Measurements from ENCODE around the gene IL23A. TPM values are rescaled to one million over a fixed set of nuclear protein-coding genes. Genes with fewer than 3 reads are reported as not detected.

The IL23A gene
- total and polyA plus RNA-seq, 2 experiments from 2014 or later, result 0.63 TPM; not detected in 1

DNA sequence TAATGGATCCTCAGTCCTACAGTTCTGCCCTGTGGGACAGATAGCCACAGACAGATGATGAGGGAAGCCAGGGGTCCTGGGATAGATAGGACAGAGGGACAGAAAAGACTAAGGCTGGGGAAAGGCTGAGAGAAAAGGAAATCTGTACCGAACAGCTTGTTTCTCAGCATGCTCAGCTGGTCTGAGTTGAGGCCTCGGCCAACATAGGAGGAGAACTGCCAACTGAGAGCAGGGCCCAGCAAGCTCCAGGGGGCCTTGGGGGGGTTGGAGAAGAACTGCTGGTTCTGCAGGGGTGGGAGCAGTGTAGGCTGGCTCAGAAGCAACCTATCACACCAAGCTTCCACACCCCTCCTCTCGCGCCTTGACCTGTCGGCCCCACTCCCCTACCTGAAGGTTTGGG lies 10.1 kb downstream of the IL23A start:
- H3K36me3 ChIP-seq, result peaks cover 43% of the 10 kb centered on the region
- no peak overlapping the region for H3K27ac ChIP-seq
- no peaks in the 10 kb centered on the region for H3K27me3 ChIP-seq
- TF ChIP-seq, protein P1, sequence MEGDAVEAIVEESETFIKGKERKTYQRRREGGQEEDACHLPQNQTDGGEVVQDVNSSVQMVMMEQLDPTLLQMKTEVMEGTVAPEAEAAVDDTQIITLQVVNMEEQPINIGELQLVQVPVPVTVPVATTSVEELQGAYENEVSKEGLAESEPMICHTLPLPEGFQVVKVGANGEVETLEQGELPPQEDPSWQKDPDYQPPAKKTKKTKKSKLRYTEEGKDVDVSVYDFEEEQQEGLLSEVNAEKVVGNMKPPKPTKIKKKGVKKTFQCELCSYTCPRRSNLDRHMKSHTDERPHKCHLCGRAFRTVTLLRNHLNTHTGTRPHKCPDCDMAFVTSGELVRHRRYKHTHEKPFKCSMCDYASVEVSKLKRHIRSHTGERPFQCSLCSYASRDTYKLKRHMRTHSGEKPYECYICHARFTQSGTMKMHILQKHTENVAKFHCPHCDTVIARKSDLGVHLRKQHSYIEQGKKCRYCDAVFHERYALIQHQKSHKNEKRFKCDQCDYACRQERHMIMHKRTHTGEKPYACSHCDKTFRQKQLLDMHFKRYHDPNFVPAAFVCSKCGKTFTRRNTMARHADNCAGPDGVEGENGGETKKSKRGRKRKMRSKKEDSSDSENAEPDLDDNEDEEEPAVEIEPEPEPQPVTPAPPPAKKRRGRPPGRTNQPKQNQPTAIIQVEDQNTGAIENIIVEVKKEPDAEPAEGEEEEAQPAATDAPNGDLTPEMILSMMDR (IDR thresholded peaks at IDR 0.05; ENCODE audit: low read depth, low read length), result no peak
- H3K4me3 ChIP-seq, result no peak overlapping the region
- H3K9me3 ChIP-seq (ENCODE audit: low read depth), result no peaks in the 10 kb centered on the region
- no peak for DNase-seq (ENCODE audit: low read depth in 1 of 2, low spot score in 1 of 2)
- H3K4me1 ChIP-seq (ENCODE audit: low read depth), result no peaks in the 10 kb centered on the region

DNA sequence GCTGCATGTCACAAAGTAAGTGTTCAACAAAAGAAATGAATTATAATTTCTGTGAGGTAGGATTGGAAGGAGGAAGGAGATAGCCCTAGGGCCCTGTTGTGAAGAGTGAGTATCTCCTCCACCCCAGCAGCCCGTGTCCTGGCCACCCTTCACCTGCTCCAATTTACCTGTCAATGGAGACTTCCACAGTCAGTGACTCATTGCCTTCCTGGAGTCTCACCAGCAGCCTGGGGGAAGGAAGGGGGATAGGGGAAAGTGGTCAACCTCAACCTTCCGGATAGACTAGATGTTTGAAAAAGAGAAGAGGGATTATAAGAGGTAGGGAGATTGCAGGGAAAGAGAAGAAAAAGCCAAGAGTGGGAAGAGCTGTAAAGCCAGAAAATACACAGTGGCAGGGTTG lies 12.0 kb downstream of the IL23A start:
- H3K27ac ChIP-seq, result no peak overlapping the region
- H3K36me3 ChIP-seq, result peaks cover 47% of the 10 kb centered on the region
- no peaks in the 10 kb centered on the region for H3K27me3 ChIP-seq
- no peak overlapping the region for H3K4me3 ChIP-seq
- no peak for DNase-seq (ENCODE audit: low read depth in 1 of 2, low spot score in 1 of 2)
- no peaks in the 10 kb centered on the region for H3K9me3 ChIP-seq (ENCODE audit: low read depth)
- no peaks in the 10 kb centered on the region for H3K4me1 ChIP-seq (ENCODE audit: low read depth)
- TF ChIP-seq, protein P1 (IDR thresholded peaks at IDR 0.05; ENCODE audit: low read depth, low read length), result no peak

DNA sequence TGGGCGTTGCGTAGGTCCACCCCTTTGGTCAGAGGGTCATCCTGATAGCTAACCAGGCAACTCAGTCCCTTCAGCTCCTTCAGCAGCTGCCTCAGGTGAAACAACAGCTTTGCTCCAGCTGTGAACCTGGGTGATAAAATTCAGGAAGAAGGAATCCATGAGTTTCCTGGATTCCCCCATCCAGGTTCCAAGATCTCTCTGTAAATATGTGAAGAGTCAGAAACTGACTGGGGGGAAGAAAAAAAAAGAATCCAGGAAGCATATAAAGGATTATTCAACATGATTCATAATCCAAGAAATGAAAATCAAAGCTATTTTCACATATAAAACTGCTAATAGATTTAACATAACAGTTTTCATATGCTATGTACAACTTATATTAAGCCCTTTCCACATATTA lies 12.6 kb downstream of the IL23A start:
- Histone ChIP-seq H3K36me3 (peaks cover 42% of the 10 kb centered on the region), H3K27me3 (no peaks in the 10 kb centered on the region)

DNA sequence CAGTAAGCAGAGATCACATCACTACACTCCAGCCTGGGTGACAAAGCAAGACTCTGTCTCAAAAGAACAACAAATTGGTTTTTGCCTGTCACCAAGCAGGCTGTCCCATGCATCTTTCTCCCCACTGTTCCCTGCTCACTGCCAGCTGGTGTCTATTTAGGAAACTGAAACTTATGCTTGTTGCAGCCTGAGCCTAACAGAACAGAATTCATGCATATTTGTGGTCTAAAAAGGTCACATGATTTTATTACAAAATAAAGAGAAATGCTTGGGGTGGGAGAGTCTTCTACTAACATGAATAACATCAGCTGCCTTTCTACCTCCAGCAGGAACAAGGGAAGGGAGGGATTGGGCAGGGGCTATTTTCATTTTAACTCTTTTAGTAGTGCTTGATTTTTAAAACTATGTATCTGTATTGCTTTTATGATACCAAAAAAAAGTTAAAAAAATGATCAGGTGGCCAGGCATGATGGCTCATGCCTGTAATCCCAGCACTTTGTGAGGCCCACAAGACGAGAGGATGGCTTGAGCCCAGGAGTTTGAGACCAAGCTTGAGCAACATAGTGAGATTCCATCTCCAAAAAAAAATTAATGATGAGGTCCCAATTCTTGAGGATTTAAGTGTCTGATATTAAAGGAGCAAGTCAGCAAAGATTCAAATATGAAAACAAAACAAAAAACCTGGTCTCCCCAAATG lies 20.3 kb downstream of the IL23A start:
- Histone ChIP-seq H3K4me1 (ENCODE audit: low read depth) (peaks cover 6% of the 10 kb centered on the region), H3K36me3 (peaks cover 9% of the 10 kb centered on the region), H3K9me3 (ENCODE audit: low read depth) (no peaks in the 10 kb centered on the region), H3K27me3 (peaks cover 4% of the 10 kb centered on the region), H3K4me3 (peak overlapping the region; percentile 73), H3K27ac (no peak overlapping the region)
- TF ChIP-seq, protein P1 (IDR thresholded peaks at IDR 0.05; ENCODE audit: low read depth, low read length), result no peak
- DNase-seq (ENCODE audit: low read depth in 1 of 2, low spot score in 1 of 2), result peak in 1 of 2 donors; percentile 85

More for the DNA sequence above, 12.6 kb downstream of the IL23A start:
- Histone ChIP-seq H3K4me3 (no peak overlapping the region), H3K9me3 (ENCODE audit: low read depth) (no peaks in the 10 kb centered on the region), H3K27ac (no peak overlapping the region), H3K4me1 (ENCODE audit: low read depth) (no peaks in the 10 kb centered on the region)
- DNase-seq (ENCODE audit: low read depth in 1 of 2, low spot score in 1 of 2), result no peak
- TF ChIP-seq, protein P1 (IDR thresholded peaks at IDR 0.05; ENCODE audit: low read depth, low read length), result no peak

DNA sequence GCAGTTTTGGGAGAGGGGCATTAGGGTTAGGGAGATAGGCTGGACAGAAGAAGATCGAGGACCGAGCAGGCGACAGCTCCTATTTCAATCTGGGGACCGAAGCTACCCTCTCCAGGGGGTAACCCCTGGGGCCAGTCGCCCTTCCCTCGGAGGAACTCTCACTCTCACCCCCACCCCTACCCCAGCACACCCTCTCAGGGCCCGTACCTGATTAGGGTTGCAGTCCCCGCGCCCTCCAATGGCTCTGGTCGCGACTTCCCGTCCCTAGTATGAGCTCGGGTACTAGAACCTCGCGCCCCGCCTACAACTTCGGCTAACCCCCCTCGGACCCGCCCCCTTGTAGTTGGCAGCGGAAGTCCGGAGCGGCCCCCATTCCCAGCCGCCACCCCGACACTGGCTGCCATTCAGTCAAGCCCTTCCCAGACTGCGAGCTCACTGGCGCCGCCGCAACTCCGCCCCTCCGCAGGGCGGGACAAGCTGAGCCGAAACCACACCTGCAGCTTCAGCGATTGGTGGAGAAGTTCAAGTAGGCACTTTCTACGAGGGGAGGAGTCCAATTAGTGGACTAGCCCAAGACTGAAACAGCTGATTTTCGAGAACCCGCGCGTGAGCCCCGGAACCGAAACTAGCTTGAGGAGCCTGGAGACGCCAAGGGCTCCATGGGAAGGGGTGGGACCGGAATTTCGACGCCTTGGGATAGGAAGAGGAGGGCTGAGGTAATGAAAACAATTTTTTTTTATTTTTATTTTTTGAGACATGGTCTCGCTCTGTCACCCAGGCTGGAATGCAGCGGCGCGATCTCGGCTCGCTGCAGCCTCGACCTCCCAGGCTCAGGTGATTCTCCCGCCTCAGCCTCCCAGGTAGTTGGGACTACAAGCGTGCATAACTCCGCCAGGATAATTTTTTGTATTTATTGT lies 21.4 kb downstream of the IL23A start, which contains the start of gene STAT2:
TSS of gene STAT2 (minus strand) at position 257 of the 917 bp plus-strand sequence. CDS start 3,536 bp downstream, outside the sequence.
- DNase-seq (ENCODE audit: low read depth in 1 of 2, low spot score in 1 of 2), result peak; percentile 99 to 100
- peaks cover 4% of the 10 kb centered on the region for H3K27me3 ChIP-seq
- peak within 1 kb of the TSS; percentile 52 for H3K27ac ChIP-seq
- TF ChIP-seq, protein P1 (IDR thresholded peaks at IDR 0.05; ENCODE audit: low read depth, low read length), result no peak
- H3K9me3 ChIP-seq (ENCODE audit: low read depth), result no peaks in the 10 kb centered on the region
- peaks cover 6% of the 10 kb centered on the region for H3K4me1 ChIP-seq (ENCODE audit: low read depth)
- peaks cover 4% of the 10 kb centered on the region for H3K36me3 ChIP-seq
- H3K4me3 ChIP-seq, result peak within 1 kb of the TSS; percentile 73

All from cardiac muscle cell (in vitro differentiated cells and primary cell).